ENCODE measurements around the gene DNAJC13. TPM values are rescaled to one million over a fixed set of nuclear protein-coding genes. Genes with fewer than 3 reads are reported as not detected.

Gene DNAJC13
- total RNA-seq, 1 experiment from 2014 or later = 33.0 TPM

DNA sequence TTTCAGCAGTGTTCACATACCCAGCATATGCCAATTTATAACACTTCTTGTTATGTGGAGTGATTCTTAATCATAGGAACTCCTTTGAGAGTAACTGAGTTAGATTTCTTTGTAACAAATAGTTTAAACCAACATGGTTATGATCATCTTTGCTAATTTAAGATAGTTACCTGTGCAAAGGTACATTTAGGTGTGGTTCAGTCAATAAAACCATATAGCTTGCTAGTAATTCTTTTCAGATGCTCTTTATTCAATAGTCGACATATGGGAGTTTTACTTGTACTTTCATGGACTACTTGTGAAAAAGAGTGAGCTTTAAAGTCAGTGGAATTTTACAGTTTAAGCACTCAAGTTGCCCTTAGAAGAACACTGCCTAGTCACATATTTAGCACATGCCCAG lies 5.2 kb downstream of the DNAJC13 start:
- Mint-ChIP-seq H3K4me1 (ENCODE audit: insufficient read depth, unreplicated experiment) (peaks cover 10% of the 10 kb centered on the region), H3K27me3 (ENCODE audit: insufficient read depth, unreplicated experiment) (no peaks in the 10 kb centered on the region), H3K27ac (ENCODE audit: low read depth, unreplicated experiment) (no peak overlapping the region), H3K36me3 (ENCODE audit: insufficient read depth, unreplicated experiment) (peaks cover 9% of the 10 kb centered on the region), H3K9me3 (ENCODE audit: unreplicated experiment) (no peaks in the 10 kb centered on the region), H3K4me3 (ENCODE audit: unreplicated experiment) (no peak overlapping the region)
- intact Hi-C loops (cut with micrococcal nuclease) = no loop called here
- DNase-seq (ENCODE audit: unreplicated experiment) = no peak
- no peak for TF ChIP-seq CTCF (IDR thresholded peaks at IDR 0.05; ENCODE audit: unreplicated experiment)
- ChIA-PET POLR2A (interaction anchor here (1.3 kb wide), 1 partner anchor 10 kb away, joined by 3 read pairs; no protein-coding TSS in a partner anchor), CTCF (interaction anchor here (1.0 kb wide), 1 partner anchor 71 kb away, joined by 3 read pairs; no protein-coding TSS in a partner anchor)
- no TSS peak for BruUV-seq (replicated peaks)

DNA sequence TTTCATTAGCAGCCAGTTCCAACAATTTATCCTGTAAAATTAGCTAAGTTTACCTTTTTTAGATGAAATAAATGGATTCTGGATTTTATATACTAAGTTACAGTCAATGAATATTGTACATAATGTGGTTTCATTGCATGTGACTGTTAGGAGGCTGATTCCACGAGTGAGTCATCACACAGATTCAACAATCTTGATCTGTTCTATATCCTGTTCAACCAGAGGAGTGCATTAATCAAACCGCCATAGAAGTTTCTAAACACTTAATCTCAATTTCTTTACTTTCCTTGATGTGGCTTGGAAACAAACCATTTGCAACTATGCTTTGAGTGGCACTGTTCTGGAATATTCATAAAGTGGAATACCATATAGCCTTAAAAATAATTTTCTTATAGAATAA lies 15.3 kb downstream of the DNAJC13 start:
- TF ChIP-seq CTCF (IDR thresholded peaks at IDR 0.05; ENCODE audit: unreplicated experiment) = no peak
- no peaks in the 10 kb centered on the region for H3K27me3 Mint-ChIP-seq (ENCODE audit: insufficient read depth, unreplicated experiment)
- no TSS peak for BruUV-seq (replicated peaks)
- peak overlapping the region; percentile 75 for H3K27ac Mint-ChIP-seq (ENCODE audit: low read depth, unreplicated experiment)
- H3K9me3 Mint-ChIP-seq (ENCODE audit: unreplicated experiment) = peaks cover 8% of the 10 kb centered on the region
- H3K4me1 Mint-ChIP-seq (ENCODE audit: insufficient read depth, unreplicated experiment) = peaks cover 18% of the 10 kb centered on the region
- peaks cover 19% of the 10 kb centered on the region for H3K36me3 Mint-ChIP-seq (ENCODE audit: insufficient read depth, unreplicated experiment)
- POLR2A ChIA-PET = interaction anchor here (1.1 to 2.6 kb wide), 3 partner anchors 10 to 14 kb away, joined by 3 to 23 read pairs (median 3); partner anchors contain the start of gene DNAJC13
- DNase-seq (ENCODE audit: unreplicated experiment) = peak; percentile 73
- no peak overlapping the region for H3K4me3 Mint-ChIP-seq (ENCODE audit: unreplicated experiment)
- CTCF ChIA-PET = interaction anchor here (0.6 to 1.9 kb wide), 4 partner anchors 12 to 210 kb away, joined by 3 to 4 read pairs (median 3); no protein-coding TSS in a partner anchor
- intact Hi-C loops (cut with micrococcal nuclease) = no loop called here

DNA sequence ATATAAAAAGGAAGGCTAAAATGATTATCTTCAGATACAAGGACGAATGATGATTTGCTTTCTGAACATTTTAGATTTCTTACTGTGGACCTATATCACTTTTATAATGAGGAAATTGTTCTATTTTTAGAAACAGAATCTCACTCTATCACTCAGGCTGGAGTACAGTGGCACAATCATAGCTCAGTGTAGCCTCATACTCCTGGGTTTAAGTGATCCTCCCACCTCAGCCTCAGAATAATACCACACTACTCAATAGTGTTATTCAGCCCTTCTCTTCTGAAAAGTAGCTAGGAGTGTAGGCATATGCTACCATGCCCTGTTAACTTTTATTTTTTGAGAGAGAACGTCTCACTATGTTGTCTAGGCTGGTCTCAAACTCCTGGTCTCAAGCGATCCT lies 15.8 kb downstream of the DNAJC13 start:
- BruUV-seq (replicated peaks) = no TSS peak
- H3K9me3 Mint-ChIP-seq (ENCODE audit: unreplicated experiment) = peaks cover 8% of the 10 kb centered on the region
- ChIA-PET POLR2A (interaction anchor here (1.3 to 2.6 kb wide), 2 partner anchors 15 to 223 kb away, joined by 5 to 23 read pairs; partner anchors contain the start of gene DNAJC13), CTCF (interaction anchor here (0.6 to 1.9 kb wide), 4 partner anchors 14 to 1013 kb away, joined by 3 to 4 read pairs (median 3); no protein-coding TSS in a partner anchor)
- DNase-seq (ENCODE audit: unreplicated experiment) = no peak
- peak overlapping the region; percentile 75 for H3K27ac Mint-ChIP-seq (ENCODE audit: low read depth, unreplicated experiment)
- H3K36me3 Mint-ChIP-seq (ENCODE audit: insufficient read depth, unreplicated experiment) = peaks cover 21% of the 10 kb centered on the region
- H3K4me3 Mint-ChIP-seq (ENCODE audit: unreplicated experiment) = no peak overlapping the region
- TF ChIP-seq CTCF (IDR thresholded peaks at IDR 0.05; ENCODE audit: unreplicated experiment) = no peak
- H3K27me3 Mint-ChIP-seq (ENCODE audit: insufficient read depth, unreplicated experiment) = no peaks in the 10 kb centered on the region
- peaks cover 18% of the 10 kb centered on the region for H3K4me1 Mint-ChIP-seq (ENCODE audit: insufficient read depth, unreplicated experiment)
- intact Hi-C loops (cut with micrococcal nuclease) = no loop called here

- TF ChIP-seq CTCF (IDR thresholded peaks at IDR 0.05; ENCODE audit: unreplicated experiment) = no peak
- no peak overlapping the region for H3K27ac Mint-ChIP-seq (ENCODE audit: low read depth, unreplicated experiment)
- POLR2A ChIA-PET = interaction anchor here (0.5 kb wide), 1 partner anchor 18 kb away, joined by 4 read pairs; no protein-coding TSS in a partner anchor
Observed at GRCh38 chr3:132435224-132435910, 18.1 kb downstream of the DNAJC13 start.

More at GRCh38 chr3:132435224-132435910, 18.1 kb downstream of the DNAJC13 start:
- no peak for DNase-seq (ENCODE audit: unreplicated experiment)
- TSS peak; percentile 9 for BruUV-seq (replicated peaks)
- H3K4me1 Mint-ChIP-seq (ENCODE audit: insufficient read depth, unreplicated experiment) = peaks cover 15% of the 10 kb centered on the region
- CTCF ChIA-PET = no interaction called here
- H3K4me3 Mint-ChIP-seq (ENCODE audit: unreplicated experiment) = no peak overlapping the region
- H3K27me3 Mint-ChIP-seq (ENCODE audit: insufficient read depth, unreplicated experiment) = no peaks in the 10 kb centered on the region
- intact Hi-C loops (cut with micrococcal nuclease) = no loop called here
- H3K36me3 Mint-ChIP-seq (ENCODE audit: insufficient read depth, unreplicated experiment) = peaks cover 21% of the 10 kb centered on the region
- H3K9me3 Mint-ChIP-seq (ENCODE audit: unreplicated experiment) = peaks cover 8% of the 10 kb centered on the region
